Mesenchymal stem cell (in vitro differentiated cells and primary cell): ENCODE measurements around the gene CD7.

Source experiments
- DNase-seq: peaks from one replicate; pipeline ENCODE4 v3.0.0-alpha.2; 2013
- H2AFZ ChIP-seq: one replicate; pipeline ENCODE4 v1.6.1; 2013; ENCODE audit warnings: low read depth, mild to moderate bottlenecking, control low read depth, inconsistent platforms, low read length, moderate library complexity
- H2AK5ac ChIP-seq: 2 replicates; pipeline ENCODE4 v1.6.1; 2013; ENCODE audit warnings: low read length, moderate library complexity, mild to moderate bottlenecking, inconsistent platforms; ENCODE audit not compliant: severe bottlenecking
- H2BK120ac ChIP-seq: one replicate; pipeline ENCODE4 v1.6.1; 2013; ENCODE audit warnings: low read depth, mild to moderate bottlenecking, inconsistent platforms, low read length, moderate library complexity
- H2BK12ac ChIP-seq, 2 experiments: one replicate each; pipeline ENCODE4 v1.6.1; 2013; ENCODE audit warnings: inconsistent platforms in 2 of 2, low read length in 2 of 2, mild to moderate bottlenecking in 2 of 2, moderate library complexity in 2 of 2, control low read depth in 1 of 2
- H2BK15ac ChIP-seq: one replicate; pipeline ENCODE4 v1.6.1; 2013; ENCODE audit warnings: mild to moderate bottlenecking, low read depth, inconsistent platforms; ENCODE audit not compliant: poor library complexity, severe bottlenecking
- H2BK5ac ChIP-seq: 2 replicates; pipeline ENCODE4 v1.6.1; 2013; ENCODE audit warnings: low read depth, mild to moderate bottlenecking, low read length, control low read depth, inconsistent platforms; ENCODE audit not compliant: poor library complexity, severe bottlenecking
- H3K14ac ChIP-seq, 2 experiments: one replicate each; pipeline ENCODE4 v1.6.1; 2013; ENCODE audit warnings: inconsistent platforms in 2 of 2, low read length in 2 of 2, control low read depth in 1 of 2, mild to moderate bottlenecking in 1 of 2, moderate library complexity in 1 of 2
- H3K18ac ChIP-seq, 2 experiments: one replicate each; pipeline ENCODE4 v1.6.1; 2013; ENCODE audit warnings: inconsistent platforms in 2 of 2, low read length in 2 of 2, control low read depth in 1 of 2, low read depth in 1 of 2, mild to moderate bottlenecking in 1 of 2
- H3K23ac ChIP-seq, 2 experiments: one replicate each; pipeline ENCODE4 v1.6.1; 2013; ENCODE audit warnings: inconsistent platforms in 2 of 2, low read length in 2 of 2, mild to moderate bottlenecking in 2 of 2, moderate library complexity in 2 of 2, control low read depth in 1 of 2
- H3K27ac ChIP-seq: 2 replicates; pipeline ENCODE4 v1.5.1; 2013; ENCODE audit warnings: mild to moderate bottlenecking, moderate library complexity, low read length, control low read depth, inconsistent platforms; ENCODE audit not compliant: poor library complexity, severe bottlenecking
- H3K27me3 ChIP-seq, 2 experiments: 2 replicates each; pipeline versions ENCODE4 v1.6.1 to v1.7.0; 2013; ENCODE audit warnings: low read length in 2 of 2, mild to moderate bottlenecking in 2 of 2, moderate library complexity in 2 of 2, control low read depth in 1 of 2, inconsistent platforms in 1 of 2; ENCODE audit not compliant: control insufficient read depth in 1 of 2, insufficient read depth in 1 of 2
- H3K36me3 ChIP-seq, 2 experiments: 2 replicates each; pipeline versions ENCODE4 v1.6.1 to v1.7.0; 2013; ENCODE audit warnings: low read length in 2 of 2, control low read depth in 1 of 2, inconsistent platforms in 1 of 2, low read depth in 1 of 2, mild to moderate bottlenecking in 1 of 2; ENCODE audit not compliant: insufficient read depth in 2 of 2, control insufficient read depth in 1 of 2
- H3K4ac ChIP-seq, 2 experiments: one replicate each; pipeline ENCODE4 v1.6.1; 2013; ENCODE audit warnings: inconsistent platforms in 2 of 2, low read length in 2 of 2, mild to moderate bottlenecking in 2 of 2, moderate library complexity in 2 of 2, control low read depth in 1 of 2, low read depth in 1 of 2
- H3K4me1 ChIP-seq: 2 replicates; pipeline ENCODE4 v1.6.1; 2013; ENCODE audit warnings: low read depth, low read length, control low read depth; ENCODE audit not compliant: control insufficient read depth, insufficient read depth
- H3K4me2 ChIP-seq: 2 replicates; pipeline ENCODE4 v1.6.1; 2013; ENCODE audit warnings: low read length, mild to moderate bottlenecking, inconsistent platforms; ENCODE audit not compliant: poor library complexity, severe bottlenecking
- H3K4me3 ChIP-seq, 2 experiments: 2 replicates each; pipeline versions ENCODE4 v1.5.1 to v1.7.0; 2013; ENCODE audit warnings: low read length in 2 of 2, mild to moderate bottlenecking in 2 of 2, control low read depth in 1 of 2, low read depth in 1 of 2; ENCODE audit not compliant: insufficient read depth in 1 of 2
- H3K79me1 ChIP-seq: replicated peaks from 2 replicates; pipeline ENCODE4 v1.6.1; 2013; ENCODE audit warnings: mild to moderate bottlenecking, control low read depth, low read length, inconsistent platforms; ENCODE audit not compliant: poor library complexity, severe bottlenecking
- H3K9ac ChIP-seq: 2 replicates; pipeline ENCODE4 v1.7.0; 2013; ENCODE audit warnings: mild to moderate bottlenecking, low read length, moderate library complexity
- H3K9me3 ChIP-seq: 2 replicates; pipeline ENCODE4 v1.7.0; 2013; ENCODE audit warnings: mild to moderate bottlenecking, low read length; ENCODE audit not compliant: control insufficient read depth
- H4K8ac ChIP-seq: one replicate; pipeline ENCODE4 v1.6.1; 2013; ENCODE audit warnings: inconsistent platforms, mild to moderate bottlenecking, low read length, moderate library complexity
- H4K91ac ChIP-seq: one replicate; pipeline ENCODE4 v1.6.1; 2013; ENCODE audit warnings: mild to moderate bottlenecking, low read length, inconsistent platforms
- WGBS: methylation state at CpG from one replicate; pipeline ENCODE4 v1.1.7; 2013; ENCODE audit warnings: mixed read lengths; 5-methylcytosine and 5-hydroxymethylcytosine counted together

The CD7 gene

DNA sequence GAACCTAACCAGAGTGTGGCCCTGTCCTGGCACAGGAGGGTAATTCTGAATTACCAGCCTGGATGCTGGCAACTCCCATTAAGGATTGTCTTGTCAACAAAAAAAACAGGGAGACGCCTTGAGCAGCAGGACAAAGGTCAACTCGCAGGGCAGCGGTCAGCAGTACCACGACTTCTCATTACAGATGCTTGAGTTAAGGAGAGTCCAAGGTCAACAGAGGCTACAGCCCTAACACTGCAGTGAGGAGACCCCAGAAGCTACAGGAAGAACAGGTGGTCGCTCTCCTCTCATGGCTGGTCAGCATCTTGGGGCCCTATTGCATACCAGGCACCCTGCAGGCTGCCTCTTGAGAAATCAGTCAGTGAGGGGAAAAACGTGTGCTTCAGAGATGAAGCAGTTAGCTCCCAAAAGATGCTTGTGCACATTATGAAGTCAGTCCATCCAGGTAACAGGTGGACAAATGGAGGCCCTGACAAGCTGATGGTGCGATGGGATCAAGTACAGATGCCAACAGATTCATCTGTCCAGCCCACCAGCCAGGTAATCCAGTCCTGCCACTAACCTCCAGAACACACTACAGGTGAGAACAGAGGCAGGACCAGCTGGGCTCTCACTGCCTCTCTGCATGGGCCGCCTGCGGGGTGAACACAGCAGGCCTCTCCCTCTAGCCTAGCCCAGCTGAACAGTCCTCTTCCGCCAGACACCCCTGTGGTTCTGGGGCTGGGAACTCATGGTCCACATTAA lies 48.1 kb downstream of the CD7 start:
- peaks cover 51% of the 10 kb centered on the region for H3K4me1 ChIP-seq
- no peak overlapping the region for H3K4ac ChIP-seq
- DNase-seq = no peak
- H2AK5ac ChIP-seq = peak overlapping the region; percentile 19
- H3K27me3 ChIP-seq = no peaks in the 10 kb centered on the region
- H2BK120ac ChIP-seq = no peak overlapping the region
- no peak overlapping the region for H4K91ac ChIP-seq
- H3K4me2 ChIP-seq = peak overlapping the region; percentile 11
- H3K18ac ChIP-seq = peak overlapping the region in 1 of 2 experiments; percentile 53
- H2AFZ ChIP-seq = no peak overlapping the region
- peak overlapping the region in 1 of 2 experiments; percentile 66 for H3K23ac ChIP-seq
- H3K14ac ChIP-seq = peak overlapping the region in 1 of 2 experiments; percentile 26
- H3K4me3 ChIP-seq = no peak overlapping the region
- peaks cover 6% of the 10 kb centered on the region for H3K79me1 ChIP-seq
- H2BK15ac ChIP-seq = no peak overlapping the region
- H2BK5ac ChIP-seq = no peak overlapping the region
- H3K36me3 ChIP-seq = peaks cover 46 to 47% of the 10 kb centered on the region in 2 experiments
- H4K8ac ChIP-seq = no peak overlapping the region
- no peaks in the 10 kb centered on the region for H3K9me3 ChIP-seq
- no peak overlapping the region for H2BK12ac ChIP-seq
- peak overlapping the region; percentile 15 for H3K27ac ChIP-seq
- WGBS = 87% methylated on average over 10 of the region's 10 CpGs
- no peak overlapping the region for H3K9ac ChIP-seq

DNA sequence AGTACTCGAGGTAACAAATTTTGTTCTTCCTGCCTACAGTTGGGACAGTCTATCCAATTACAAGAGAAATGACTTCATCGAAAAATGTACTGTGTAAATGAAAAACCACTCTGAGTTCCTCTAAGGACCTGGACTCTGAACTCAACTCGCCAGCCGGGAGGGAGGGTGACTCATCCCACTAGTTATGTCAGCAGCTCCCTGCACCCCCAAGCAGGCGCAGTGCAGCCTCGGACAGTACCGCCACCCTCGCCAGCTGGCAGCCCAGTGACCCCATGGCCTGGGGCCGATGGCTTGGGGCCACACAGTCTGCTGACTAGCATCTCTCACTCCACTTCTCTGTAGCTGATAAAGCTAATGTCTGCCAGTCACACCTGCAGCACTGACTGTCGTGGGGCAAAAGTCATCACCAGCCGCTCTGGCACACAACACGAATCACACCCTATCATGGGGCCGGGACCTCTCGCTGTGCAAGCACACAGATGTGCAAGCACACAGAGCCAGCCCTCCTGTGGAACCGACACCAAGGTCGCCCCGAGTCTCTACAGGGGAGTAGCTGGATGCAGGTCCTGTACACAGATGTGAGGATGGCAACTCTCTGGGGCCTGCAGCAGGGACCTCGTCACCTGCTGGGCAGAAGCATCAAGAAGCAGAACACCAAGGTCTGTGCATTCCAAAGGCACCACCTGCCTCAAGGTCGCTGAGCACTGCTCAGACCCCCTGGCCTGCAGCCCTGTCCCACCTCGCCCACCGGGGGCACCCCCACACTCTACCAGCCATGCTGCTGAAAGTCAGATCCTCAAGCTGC lies 49.6 kb downstream of the CD7 start:
- Histone ChIP-seq H3K23ac (no peak overlapping the region), H3K4ac (no peak overlapping the region), H3K4me1 (peaks cover 44% of the 10 kb centered on the region), H2AK5ac (no peak overlapping the region), H3K18ac (peak overlapping the region; percentile 15 to 16), H3K9ac (peak overlapping the region; percentile 78), H3K9me3 (no peaks in the 10 kb centered on the region), H3K36me3 (peaks cover 61% of the 10 kb centered on the region in 2 experiments), H2BK15ac (no peak overlapping the region), H3K4me2 (peak overlapping the region; percentile 63), H2BK12ac (peak overlapping the region in 1 of 2 experiments; percentile 7), H3K27ac (peak overlapping the region; percentile 96), H2BK120ac (no peak overlapping the region), H2AFZ (no peak overlapping the region), H2BK5ac (peak overlapping the region; percentile 90), H3K27me3 (no peaks in the 10 kb centered on the region), H3K14ac (peak overlapping the region in 1 of 2 experiments; percentile 81), H3K4me3 (peak overlapping the region; percentile 10 to 64), H3K79me1 (no peaks in the 10 kb centered on the region), H4K91ac (no peak overlapping the region), H4K8ac (no peak overlapping the region)
- peak; percentile 98 for DNase-seq
- WGBS = 40% methylated on average over 21 of the region's 21 CpGs

DNA sequence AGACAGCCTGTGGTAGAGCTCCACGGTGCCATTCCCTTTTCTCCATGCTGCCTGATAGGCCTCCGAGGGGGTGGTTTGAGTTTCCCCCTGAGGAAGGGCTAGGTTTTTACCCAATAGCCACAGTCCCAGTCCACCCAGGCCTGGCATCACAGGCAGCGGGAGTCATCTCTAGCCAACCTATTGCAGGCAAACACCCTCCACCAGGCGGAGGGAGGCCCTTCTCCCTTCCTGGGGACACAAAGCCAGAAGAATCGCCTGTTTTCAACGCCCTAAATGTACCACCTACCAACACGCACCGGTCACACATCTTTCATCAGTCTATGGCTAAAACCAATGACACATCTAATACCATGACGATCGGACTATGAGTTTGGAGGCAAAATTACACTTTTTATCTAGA lies 51.3 kb downstream of the CD7 start:
- Histone ChIP-seq H3K9me3 (no peaks in the 10 kb centered on the region), H2AK5ac (no peak overlapping the region), H2BK12ac (no peak overlapping the region), H3K18ac (peak overlapping the region in 1 of 2 experiments; percentile 4), H2BK15ac (no peak overlapping the region), H2BK5ac (no peak overlapping the region), H3K79me1 (no peaks in the 10 kb centered on the region), H3K4me2 (no peak overlapping the region), H4K91ac (no peak overlapping the region), H3K23ac (peak overlapping the region in 1 of 2 experiments; percentile 79), H3K9ac (peak overlapping the region; percentile 78), H3K4ac (no peak overlapping the region), H4K8ac (no peak overlapping the region), H2BK120ac (no peak overlapping the region), H3K27me3 (no peaks in the 10 kb centered on the region), H3K14ac (no peak overlapping the region), H3K4me1 (peaks cover 38% of the 10 kb centered on the region), H2AFZ (no peak overlapping the region), H3K36me3 (peaks cover 67 to 69% of the 10 kb centered on the region in 2 experiments), H3K27ac (peak overlapping the region; percentile 65), H3K4me3 (peak overlapping the region in 1 of 2 experiments; percentile 15)
- WGBS = 97% methylated on average over 10 of the region's 10 CpGs
- no peak for DNase-seq
